HCT116 (cell line): ENCODE results near the gene DACT1. TPM values are rescaled to one million over a fixed set of nuclear protein-coding genes. Genes with fewer than 3 reads are reported as not detected.
"Not testable (repeated sequence)": the region's sequence is repeated elsewhere in the genome, so short reads cannot be mapped to it uniquely, and the experiment has no call there.

Experiments
- ATAC-seq: fragments of 200-7000 bp; cut with Tn5 transposase; 2 replicates; pipeline ENCODE4 v1.9.1; 2020; ENCODE audit warnings: mild to moderate bottlenecking, moderate library complexity
- Bru-seq: library from RNA; stranded (reverse); fragments of 400-500 nt; gene quantifications from one replicate; lab custom pipeline; 2021; lab: Mats Ljungman, UMichigan
- BruChase-seq, 2 experiments: library from RNA; stranded (reverse); fragments of 400-500 nt; gene quantifications; one replicate each; lab custom pipeline; 2021; lab: Mats Ljungman, UMichigan
- BruUV-seq: library from RNA; stranded (reverse); fragments of 400-500 nt; replicated peaks from 2 replicates; lab custom pipeline; 2021; lab: Mats Ljungman, UMichigan
- CTCF ChIA-PET: fragments of 300-600 bp; sonication (Branson Sonifier 250); formaldehyde crosslinking; loops from one replicate; lab custom pipeline; 2021; ENCODE audit warnings: antibody characterized with exemption; lab: Charles Lee
- POLR2A ChIA-PET: fragments of 300-600, 350-600 bp; sonication (Branson Sonifier 250); formaldehyde crosslinking; loops from one replicate; lab custom pipeline; 2021; ENCODE audit warnings: antibody characterized with exemption; lab: Charles Lee
- RAD21 ChIA-PET, 2 experiments: fragments of 300-600 bp; sonication (Branson Sonifier 250); formaldehyde crosslinking; loops; one replicate each; lab custom pipeline; 2023; ENCODE audit warnings: low total read pairs in 2 of 2; ENCODE audit not compliant: uncharacterized antibody in 2 of 2, unreplicated experiment in 2 of 2, low non-redundant PET in 1 of 2; lab: Charles Lee
- DNase-seq: peaks from one replicate; pipeline ENCODE4 v3.0.0-alpha.2; 2010; ENCODE audit warnings: low read depth, low spot score
- H2AFZ ChIP-seq: fragments of 200-600 bp; shearing (Covaris generic), sonication (generic); 2 replicates; pipeline ENCODE4 v1.6.1; 2017; ENCODE audit warnings: low read depth, mixed run types, mixed read lengths, antibody characterized with exemption, low read length; ENCODE audit not compliant: poor library complexity, severe bottlenecking
- H3K27ac ChIP-seq: 2 replicates; pipeline ENCODE4 v1.5.1; 2012; ENCODE audit warnings: low read depth, low read length
- H3K27me3 ChIP-seq: fragments of 200-600 bp; sonication (generic); 2 replicates; pipeline ENCODE4 v1.6.1; 2016; ENCODE audit warnings: mixed run types, low read length, mixed read lengths; ENCODE audit not compliant: insufficient read depth
- H3K36me3 ChIP-seq, 2 experiments: fragments of 200-500 bp in 1 of 2; fragments of 200-600 bp in 1 of 2; sonication (Bioruptor generic) in 1 of 2; sonication (generic) in 1 of 2; 2 replicates each; pipeline versions ENCODE4 v1.5.1 to v1.6.1; 2014 to 2016; ENCODE audit warnings: low read length in 2 of 2, inconsistent platforms in 1 of 2, mixed read lengths in 1 of 2, mixed run types in 1 of 2; ENCODE audit not compliant: insufficient read depth in 2 of 2, control insufficient read depth in 1 of 2
- H3K4me1 ChIP-seq, 2 experiments: fragments of 200-600 bp in 1 of 2; sonication (generic) in 1 of 2; 2 replicates each; pipeline versions ENCODE4 v1.5.1 to v1.6.1; 2012 to 2017; ENCODE audit warnings: low read length in 2 of 2, inconsistent platforms in 1 of 2, mild to moderate bottlenecking in 1 of 2, mixed read lengths in 1 of 2, mixed run types in 1 of 2, moderate library complexity in 1 of 2; ENCODE audit not compliant: insufficient read depth in 2 of 2, control insufficient read depth in 1 of 2
- H3K4me2 ChIP-seq: fragments of 200-600 bp; sonication (generic); 2 replicates; pipeline ENCODE4 v1.6.1; 2017; ENCODE audit warnings: mixed run types, low read length, mixed read lengths
- H3K4me3 ChIP-seq, 2 experiments: fragments of 200-600 bp in 1 of 2; sonication (generic) in 1 of 2; replicated peaks in 1 of 2; 2 replicates each; pipeline ENCODE4 v1.5.1; 2011 to 2016; ENCODE audit warnings: low read length in 2 of 2, control low read depth in 1 of 2, low read depth in 1 of 2, mild to moderate bottlenecking in 1 of 2, mixed read lengths in 1 of 2, mixed run types in 1 of 2
- H3K79me2 ChIP-seq: fragments of 200-600 bp; sonication (generic); 2 replicates; pipeline ENCODE4 v1.6.1; 2017; ENCODE audit warnings: mild to moderate bottlenecking, mixed run types, low read length, moderate library complexity, mixed read lengths; ENCODE audit not compliant: insufficient read depth
- H3K9ac ChIP-seq: fragments of 200-600 bp; sonication (generic); 2 replicates; pipeline ENCODE4 v1.6.1; 2016; ENCODE audit warnings: low read length, mixed read lengths
- H3K9me2 ChIP-seq: fragments of 200-600 bp; sonication (generic), shearing (Covaris generic); 2 replicates; pipeline ENCODE4 v1.6.1; 2017; ENCODE audit warnings: mixed run types, mild to moderate bottlenecking, moderate library complexity; ENCODE audit not compliant: insufficient read depth
- H3K9me3 ChIP-seq, 2 experiments: fragments of 200-500 bp in 1 of 2; fragments of 200-600 bp in 1 of 2; sonication (Bioruptor generic) in 1 of 2; sonication (generic) in 1 of 2; 2 replicates each; pipeline ENCODE4 v1.6.1; 2014 to 2017; ENCODE audit warnings: low read length in 2 of 2, mixed read lengths in 2 of 2, inconsistent platforms in 1 of 2, low read depth in 1 of 2, mild to moderate bottlenecking in 1 of 2, mixed run types in 1 of 2, moderate library complexity in 1 of 2; ENCODE audit not compliant: control insufficient read depth in 1 of 2, insufficient read depth in 1 of 2
- H4K20me1 ChIP-seq: fragments of 200-600 bp; sonication (generic), shearing (Covaris generic); 2 replicates; pipeline ENCODE4 v1.6.1; 2017; ENCODE audit warnings: mixed run types, mild to moderate bottlenecking, moderate library complexity; ENCODE audit not compliant: insufficient read depth
- CEBPB ChIP-seq: IDR thresholded peaks from 2 replicates; pipeline ENCODE4 v1.6.1; 2012; ENCODE audit warnings: low read depth
- FOSL1 ChIP-seq: IDR thresholded peaks from 2 replicates; pipeline ENCODE4 v1.6.1; 2012; ENCODE audit warnings: low read depth
- JUND ChIP-seq: IDR thresholded peaks from 2 replicates; pipeline ENCODE4 v1.6.1; 2012
- REST ChIP-seq: IDR thresholded peaks from 2 replicates; pipeline ENCODE4 v1.6.1; 2012; ENCODE audit warnings: low read depth
- SIN3A ChIP-seq: IDR thresholded peaks from 2 replicates; pipeline ENCODE4 v1.6.1; 2012; ENCODE audit warnings: low read depth
- TCF7L2 ChIP-seq: IDR thresholded peaks from 2 replicates; pipeline ENCODE4 v1.7.0; 2011; ENCODE audit warnings: borderline replicate concordance, inconsistent platforms; ENCODE audit not compliant: insufficient read depth, insufficient read length; ENCODE audit errors: extremely low read depth
- ZFX ChIP-seq: fragments of 450-650 bp; IDR thresholded peaks from 2 replicates; pipeline ENCODE4 v1.6.1; 2017
- ZNF274 ChIP-seq: fragments of 200-500 bp; sonication (Bioruptor generic); IDR thresholded peaks from 2 replicates; pipeline ENCODE4 v1.6.1; 2014; ENCODE audit warnings: mild to moderate bottlenecking, low read depth, low read length, inconsistent platforms
- intact Hi-C: fragments of 100-400 bp; cut with micrococcal nuclease; formaldehyde crosslinking; loops from 2 replicates; pipeline ENCODE4 v1.10.0; 2022
- long read RNA-seq: library from polyadenylated mRNA; unstranded; transcript quantifications from one replicate; pipeline ENCODE4 v2.0.0, GENCODE V29; 2021; ENCODE audit not compliant: unreplicated experiment
- polyA plus RNA-seq: library from polyadenylated mRNA; unstranded; fragments of >200 nt; gene quantifications from 2 replicates; pipeline ENCODE4 v1.2.1, GENCODE V29; 2012; ENCODE audit warnings: missing spikeins
- total RNA-seq: library from RNA; stranded (reverse); gene quantifications from one replicate; pipeline ENCODE4 v1.2.1, GENCODE V29; 2021; ENCODE audit not compliant: unreplicated experiment

Gene DACT1
- total RNA-seq, result 1.6 TPM
- polyA plus RNA-seq, result 1.1 and 1.8 TPM in 2 replicates
- percentile 25 among the genes with signal in this experiment for Bru-seq, nascent RNA
- percentile 15 among the genes with signal in this experiment for BruChase-seq, experiment 1, labeled RNA remaining after a 6-hour chase
- percentile 31 among the genes with signal in this experiment for BruChase-seq, experiment 2, labeled RNA remaining after a 2-hour chase
- long read RNA-seq, partial matches to known transcripts, result 1 of 7 reads
- long read RNA-seq, other reads (novel, unspliced or antisense), result 0 of 7 reads

- intact Hi-C loops, result no loop called here
- Histone ChIP-seq H3K36me3 (no peaks in the 10 kb centered on the region), H3K4me1 (peaks cover 7 to 43% of the 10 kb centered on the region in 2 experiments; a peak in 3 of 4 replicates), H3K4me3 (peak within 1 kb of the TSS; percentile 50 to 61), H3K9me3 (no peaks in the 10 kb centered on the region), H3K4me2 (peak within 1 kb of the TSS; percentile 87), H3K27me3 (peaks cover 3% of the 10 kb centered on the region; the same call in 1 of the 2 replicates), H3K79me2 (no peaks in the 10 kb centered on the region), H3K27ac (peak within 1 kb of the TSS; percentile 38; the same call in 1 of the 2 replicates), H4K20me1 (no peaks in the 10 kb centered on the region), H2AFZ (peak within 1 kb of the TSS; percentile 93), H3K9ac (peak within 1 kb of the TSS; percentile 32), H3K9me2 (no peaks in the 10 kb centered on the region)
- BruUV-seq, result no TSS peak
- DNase-seq (no peak), ATAC-seq (peak; percentile 73)
- POLR2A ChIA-PET, result no interaction called here
- CTCF ChIA-PET, result interaction anchor here (0.7 to 4.0 kb wide), 6 partner anchors 136 to 391 kb away, joined by 4 to 25 read pairs (median 6); no protein-coding TSS in a partner anchor
- RAD21 ChIA-PET, result interaction anchor here in 1 of 2 experiments (0.7 to 1.8 kb wide), 2 partner anchors 136 to 869 kb away, joined by 5 to 8 read pairs; no protein-coding TSS in a partner anchor
- TF ChIP-seq ZFX (0 out of 2 replicates have a peak, but pooled peaks have one; percentile 17), JUND (no peak), CEBPB (no peak), TCF7L2 (no peak), SIN3A (no peak), REST (no peak), ZNF274 (no peak), FOSL1 (no peak)
Observed at GRCh38 chr14:58637391-58638230, at the start of gene DACT1. Gene DACT1 (plus strand): TSS chr14:58637962. CDS start chr14:58638203, 241 bp downstream.

GRCh38 chr14:58588321-58588720 lies 49.4 kb upstream of the DACT1 start:
- intact Hi-C loops, H3K4me2 ChIP-seq, H3K79me2 ChIP-seq, H3K27ac ChIP-seq, H3K4me1 ChIP-seq, H4K20me1 ChIP-seq, CTCF ChIA-PET, H3K36me3 ChIP-seq, ATAC-seq, H3K9me3 ChIP-seq, H3K27me3 ChIP-seq, BruUV-seq, POLR2A ChIA-PET, H3K9me2 ChIP-seq, H2AFZ ChIP-seq, DNase-seq, H3K4me3 ChIP-seq, RAD21 ChIA-PET, H3K9ac ChIP-seq: not testable (repeated sequence)
